ENCODE results near the gene HOXD3. TPM values are rescaled to one million over a fixed set of nuclear protein-coding genes. Genes with fewer than 3 reads are reported as not detected.

The HOXD3 gene
- polyA plus RNA-seq, 3 donors: not detected

GRCh38 chr2:176199902-176200301 is 42.8 kb downstream of the HOXD3 start:
- Histone ChIP-seq H3K9ac (ENCODE audit: insufficient read depth, low read length, poor library complexity, severe bottlenecking) (no peak overlapping the region), H3K36me3 (replicated peaks in 1 of 2; ENCODE audit: control insufficient read depth in 1 of 2, insufficient read depth in 2 of 2, low read length in 2 of 2) (no peaks in the 10 kb centered on the region), H4K20me1 (ENCODE audit: insufficient read depth, low read length) (no peaks in the 10 kb centered on the region), H3K27me3 (ENCODE audit: control insufficient read depth in 2 of 2, insufficient read depth in 2 of 2, low read length in 2 of 2) (peaks cover 7 to 10% of the 10 kb centered on the region in 2 donors), H3K4me1 (ENCODE audit: control insufficient read depth in 1 of 2, insufficient read depth in 2 of 2, low read length in 2 of 2) (no peaks in the 10 kb centered on the region), H3K27ac (ENCODE audit: low read depth in 1 of 2, low read length in 2 of 2) (no peak overlapping the region), H3K4me2 (replicated peaks; ENCODE audit: extremely low read depth, low read length, poor library complexity, severe bottlenecking) (no peak overlapping the region), H3K79me2 (ENCODE audit: insufficient read depth, low read length) (no peaks in the 10 kb centered on the region), H3K4me3 (replicated peaks in 1 of 3; ENCODE audit: low read depth in 2 of 3, low read length in 3 of 3) (no peak overlapping the region), H2AFZ (ENCODE audit: insufficient read depth, low read depth, low read length, poor library complexity, severe bottlenecking) (no peak overlapping the region), H3K9me3 (replicated peaks in 1 of 2; ENCODE audit: control insufficient read depth in 1 of 2, insufficient read depth in 1 of 2, low read length in 2 of 2) (no peaks in the 10 kb centered on the region)
- Mint-ChIP-seq H3K36me3 (no peaks in the 10 kb centered on the region), H3K4me3 (no peak overlapping the region), H3K9me3 (peaks cover 0 to 9% (median 5%) of the 10 kb centered on the region in 7 donors), H3K4me1 (no peaks in the 10 kb centered on the region), H3K27ac (no peak overlapping the region), H3K27me3 (ENCODE audit: low read depth in 3 of 3) (peaks cover 25 to 51% (median 42%) of the 10 kb centered on the region in 3 donors)
- DNase-seq: no peak
- no peak for TF ChIP-seq CTCF (IDR thresholded peaks at IDR 0.05)
- intact Hi-C loops (cut with micrococcal nuclease): no loop called here

GRCh38 chr2:176200971-176201370 is 43.9 kb downstream of the HOXD3 start:
- Mint-ChIP-seq H3K9me3 (peaks cover 0 to 9% (median 5%) of the 10 kb centered on the region in 7 donors), H3K4me1 (no peaks in the 10 kb centered on the region), H3K27me3 (ENCODE audit: low read depth in 3 of 3) (peaks cover 22 to 48% (median 45%) of the 10 kb centered on the region in 3 donors), H3K36me3 (no peaks in the 10 kb centered on the region), H3K27ac (no peak overlapping the region), H3K4me3 (peak overlapping the region in 1 of 2 donors; percentile 16)
- no peak overlapping the region for H3K27ac ChIP-seq (ENCODE audit: low read depth in 1 of 2, low read length in 2 of 2)
- H3K4me2 ChIP-seq (replicated peaks; ENCODE audit: extremely low read depth, low read length, poor library complexity, severe bottlenecking): no peak overlapping the region
- H3K27me3 ChIP-seq (ENCODE audit: control insufficient read depth in 2 of 2, insufficient read depth in 2 of 2, low read length in 2 of 2): peaks cover 7% of the 10 kb centered on the region in 2 donors
- no peak for DNase-seq
- H3K4me1 ChIP-seq (ENCODE audit: control insufficient read depth in 1 of 2, insufficient read depth in 2 of 2, low read length in 2 of 2): no peaks in the 10 kb centered on the region
- no peaks in the 10 kb centered on the region for H4K20me1 ChIP-seq (ENCODE audit: insufficient read depth, low read length)
- H3K79me2 ChIP-seq (ENCODE audit: insufficient read depth, low read length): no peaks in the 10 kb centered on the region
- H3K36me3 ChIP-seq (replicated peaks in 1 of 2; ENCODE audit: control insufficient read depth in 1 of 2, insufficient read depth in 2 of 2, low read length in 2 of 2): no peaks in the 10 kb centered on the region
- intact Hi-C loops (cut with micrococcal nuclease): no loop called here
- H3K9me3 ChIP-seq (replicated peaks in 1 of 2; ENCODE audit: control insufficient read depth in 1 of 2, insufficient read depth in 1 of 2, low read length in 2 of 2): no peaks in the 10 kb centered on the region
- H3K9ac ChIP-seq (ENCODE audit: insufficient read depth, low read length, poor library complexity, severe bottlenecking): no peak overlapping the region
- no peak overlapping the region for H3K4me3 ChIP-seq (replicated peaks in 1 of 3; ENCODE audit: low read depth in 2 of 3, low read length in 3 of 3)
- no peak for TF ChIP-seq CTCF (IDR thresholded peaks at IDR 0.05)
- WGBS (ENCODE audit: insufficient coverage): 71% methylated on average over 18 of the region's 21 CpGs
- H2AFZ ChIP-seq (ENCODE audit: insufficient read depth, low read depth, low read length, poor library complexity, severe bottlenecking): no peak overlapping the region

Measured in CD14-positive monocyte (primary cell).